A549 (cell line): Measurements from ENCODE around the gene WNT11. TPM values are rescaled to one million over a fixed set of nuclear protein-coding genes. Genes with fewer than 3 reads are reported as not detected.

Source experiments
- ATAC-seq, 2 experiments: fragments of 200-7000 bp in 1 of 2; fragments of >200 bp in 1 of 2; cut with Nextera tagmentation in 1 of 2; cut with Tn5 transposase in 1 of 2; 3 replicates each; pipeline versions ENCODE4 v1.8.0 to v1.9.1; 2018 to 2020; ENCODE audit warnings: mild to moderate bottlenecking in 1 of 2, moderate library complexity in 1 of 2
- CTCF ChIA-PET: fragments of 300-600 bp; sonication (Branson Sonifier 250); formaldehyde crosslinking; extraction: SDS; loops from one replicate; lab custom pipeline; 2021; ENCODE audit warnings: antibody characterized with exemption, inconsistent platforms; lab: Yijun Ruan, JAX
- POLR2A ChIA-PET: fragments of 350-600 bp; formaldehyde crosslinking; extraction: SDS; loops from one replicate; lab custom pipeline; 2021; ENCODE audit warnings: antibody characterized with exemption, inconsistent platforms; lab: Yijun Ruan, JAX
- DNase-seq, 2 experiments: peaks; one replicate each; pipeline versions ENCODE4 v3.0.0 to v3.0.0-alpha.2; 2011 to 2016; ENCODE audit warnings: low read depth in 1 of 2, low spot score in 1 of 2
- FAIRE-seq: peaks from 2 replicates; lab custom pipeline; 2011; peaks lifted over from hg19 to GRCh38; lab: Jason Lieb, UNC
- H3K27ac ChIP-seq, 2 experiments: fragments of >200 bp; sonication (Bioruptor Twin); formaldehyde crosslinking; 3 replicates each; pipeline ENCODE4 v1.5.1; 2016 to 2017
- H3K4me1 ChIP-seq: fragments of >200 bp; sonication (Bioruptor Twin); formaldehyde crosslinking; 3 replicates; pipeline ENCODE4 v1.6.1; 2016
- H3K4me2 ChIP-seq: fragments of >200 bp; sonication (Bioruptor Twin); formaldehyde crosslinking; 3 replicates; pipeline ENCODE4 v1.6.1; 2016
- H3K4me3 ChIP-seq: fragments of >200 bp; sonication (Bioruptor Twin); formaldehyde crosslinking; 3 replicates; pipeline ENCODE4 v1.5.1; 2016
- H3K9me3 ChIP-seq: fragments of >200 bp; sonication (Bioruptor Twin); formaldehyde crosslinking; 3 replicates; pipeline ENCODE4 v1.6.1; 2016
- CHD2 ChIP-seq: fragments of 150-350 bp; IDR thresholded peaks from 2 replicates; pipeline ENCODE4 v1.6.1; 2014; ENCODE audit warnings: low read length; ENCODE audit not compliant: partially characterized antibody
- CHD4 ChIP-seq: fragments of 200-600 bp; sonication (generic); IDR thresholded peaks from 2 replicates; pipeline ENCODE4 v1.6.1; 2016; ENCODE audit warnings: antibody characterized with exemption, mild to moderate bottlenecking, borderline replicate concordance
- EHF ChIP-seq: fragments of 250-450 bp; sonication (Bioruptor Pico); IDR thresholded peaks from 2 replicates; pipeline ENCODE4 v1.5.0; 2020; ENCODE audit warnings: mild to moderate bottlenecking
- FOSB ChIP-seq: fragments of 250-450 bp; sonication (Bioruptor Pico); IDR thresholded peaks from 2 replicates; pipeline ENCODE4 v1.5.0; 2020; ENCODE audit warnings: mild to moderate bottlenecking, moderate library complexity
- GATA3 ChIP-seq: IDR thresholded peaks from 2 replicates; pipeline ENCODE4 v1.6.1; 2012; ENCODE audit warnings: borderline replicate concordance
- HEYL ChIP-seq: fragments of 250-450 bp; sonication (Bioruptor Pico); IDR thresholded peaks from 2 replicates; pipeline ENCODE4 v1.8.0; 2021; ENCODE audit warnings: mild to moderate bottlenecking, moderate library complexity
- NFE2L2 ChIP-seq: fragments of 150-350 bp; conservative IDR thresholded peaks from 2 replicates; pipeline ENCODE4 v1.6.1; 2014; ENCODE audit warnings: low read length
- POLR2A ChIP-seq: IDR thresholded peaks from 2 replicates; pipeline ENCODE4 v1.6.1; 2012; ENCODE audit warnings: mild to moderate bottlenecking, low read length
- RNF2 ChIP-seq: fragments of 200-600 bp; sonication (generic); IDR thresholded peaks from 2 replicates; pipeline ENCODE4 v1.6.1; 2016; ENCODE audit warnings: low read depth, mild to moderate bottlenecking, antibody characterized with exemption, moderate library complexity, borderline replicate concordance
- SREBF2 ChIP-seq: fragments of 450-650 bp; IDR thresholded peaks from 2 replicates; pipeline ENCODE4 v1.6.1; 2014; ENCODE audit warnings: mild to moderate bottlenecking, moderate library complexity
- WGBS: methylation state at CpG from one replicate; pipeline ENCODE4 v1.1.6; 2017; ENCODE audit errors: missing lambda C conversion rate; 5-methylcytosine and 5-hydroxymethylcytosine counted together
- polyA plus RNA-seq, 4 experiments: library from polyadenylated mRNA; depleted of rRNA in 3 of 4; stranded (reverse); fragments of >200 nt; fragmentation: RNase III in 1 of 4; extraction: RNeasy Plus Mini Kit Qiagen cat#74134 plus additional on column Dnase treatment in 1 of 4; gene quantifications; 2 replicates in 3 of 4; 3 replicates in 1 of 4; pipeline ENCODE4 v1.2.3, GENCODE V29; 2011 to 2017
- TF ChIP-seq, protein P1 (sequence below): fragments of >200 bp; sonication (Bioruptor Twin); formaldehyde crosslinking; IDR thresholded peaks from 3 replicates; pipeline ENCODE4 v1.6.1; 2016
- TF ChIP-seq, protein P2 (sequence below): fragments of 250-450 bp; sonication (Bioruptor Pico); IDR thresholded peaks from 2 replicates; pipeline ENCODE4 v1.5.0; 2020; ENCODE audit warnings: low read depth, mild to moderate bottlenecking, moderate library complexity
- TF ChIP-seq, protein P3 (sequence below): fragments of 250-450 bp; sonication (Bioruptor Pico); IDR thresholded peaks from 2 replicates; pipeline ENCODE4 v1.5.0; 2021; ENCODE audit warnings: mild to moderate bottlenecking, moderate library complexity, borderline replicate concordance
- TF ChIP-seq, protein P4 (sequence below): fragments of 450-650 bp; IDR thresholded peaks from 2 replicates; pipeline ENCODE4 v1.6.1; 2014; ENCODE audit warnings: antibody characterized with exemption
- TF ChIP-seq, protein P5 (sequence below): IDR thresholded peaks from 2 replicates; pipeline ENCODE4 v1.6.1; 2012
- TF ChIP-seq, protein P6 (sequence below): IDR thresholded peaks from 2 replicates; pipeline ENCODE4 v1.6.1; 2012
- TF ChIP-seq, protein P7 (sequence below): fragments of >200 bp; sonication (Bioruptor Twin); formaldehyde crosslinking; IDR thresholded peaks from 3 replicates; pipeline ENCODE4 v1.5.1; 2016

Gene WNT11
- polyA plus RNA-seq, 2 of the 4 experiments (the other 2 are of a cell fraction) = 0.36 to 0.57 TPM

DNA sequence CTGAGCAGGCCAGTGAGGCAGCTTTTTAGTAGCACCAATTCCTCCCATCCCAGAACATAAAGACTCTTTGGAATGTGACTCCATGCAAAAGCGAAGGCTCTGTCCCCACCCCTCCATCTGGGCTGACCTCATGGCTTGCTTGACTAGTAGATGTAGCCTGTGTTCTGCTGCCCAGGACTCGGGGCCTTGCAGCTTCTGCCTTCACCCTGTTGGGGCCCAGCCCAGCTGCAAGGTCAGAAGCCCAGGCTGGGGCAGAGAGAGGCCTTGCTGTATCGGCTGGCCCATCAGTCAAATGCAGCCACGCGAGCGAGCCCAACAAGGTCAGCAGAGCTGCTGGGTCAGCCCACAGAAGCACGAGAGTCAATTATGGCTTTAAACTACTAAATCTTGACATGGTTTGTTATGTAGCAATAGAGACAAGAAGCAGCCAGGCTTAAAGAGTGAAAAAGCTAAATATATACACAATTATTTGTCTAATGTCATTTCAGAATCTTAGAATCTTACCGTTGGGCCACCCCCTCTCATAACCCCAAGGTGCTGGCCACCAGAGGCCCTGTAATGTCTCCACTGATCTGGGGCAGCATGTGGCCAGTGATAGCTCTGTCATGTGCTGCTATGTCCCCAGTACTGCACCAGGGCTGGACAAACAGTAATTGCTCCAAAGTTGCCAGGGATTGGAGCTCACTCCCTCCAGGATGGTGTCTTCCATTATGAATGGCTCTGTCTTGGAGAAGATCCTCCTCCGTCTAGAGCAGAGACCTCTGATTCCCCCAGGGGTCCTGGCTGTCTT is 10.4 kb upstream of the WNT11 start:
- CTCF ChIA-PET = interaction anchor here (0.6 to 7.5 kb wide), 6 partner anchors 8 to 185 kb away, joined by 3 to 86 read pairs (median 4); no protein-coding TSS in a partner anchor

DNA sequence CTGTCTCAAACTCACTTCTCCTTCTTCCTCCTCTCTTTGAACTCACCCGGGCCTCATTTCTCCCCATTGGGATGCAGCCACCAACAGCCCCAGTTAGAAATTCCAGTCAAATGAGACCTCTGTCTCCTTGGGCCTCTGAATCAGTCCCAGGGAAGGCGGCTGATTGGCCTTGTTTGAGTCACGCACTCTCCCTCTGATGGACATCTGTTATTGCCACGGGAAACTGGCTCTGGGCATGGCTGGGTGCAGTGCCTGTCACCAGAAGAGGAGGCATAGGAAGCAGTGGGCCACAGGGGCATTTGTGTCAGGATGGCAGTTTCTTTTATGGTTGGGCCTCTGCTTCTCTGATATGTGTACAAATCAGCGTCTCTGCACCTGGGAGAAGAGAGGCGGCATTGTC is 9.6 kb upstream of the WNT11 start:
- TF ChIP-seq, protein P1, sequence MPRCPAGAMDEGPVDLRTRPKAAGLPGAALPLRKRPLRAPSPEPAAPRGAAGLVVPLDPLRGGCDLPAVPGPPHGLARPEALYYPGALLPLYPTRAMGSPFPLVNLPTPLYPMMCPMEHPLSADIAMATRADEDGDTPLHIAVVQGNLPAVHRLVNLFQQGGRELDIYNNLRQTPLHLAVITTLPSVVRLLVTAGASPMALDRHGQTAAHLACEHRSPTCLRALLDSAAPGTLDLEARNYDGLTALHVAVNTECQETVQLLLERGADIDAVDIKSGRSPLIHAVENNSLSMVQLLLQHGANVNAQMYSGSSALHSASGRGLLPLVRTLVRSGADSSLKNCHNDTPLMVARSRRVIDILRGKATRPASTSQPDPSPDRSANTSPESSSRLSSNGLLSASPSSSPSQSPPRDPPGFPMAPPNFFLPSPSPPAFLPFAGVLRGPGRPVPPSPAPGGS = no peak
- TF ChIP-seq, protein P2, sequence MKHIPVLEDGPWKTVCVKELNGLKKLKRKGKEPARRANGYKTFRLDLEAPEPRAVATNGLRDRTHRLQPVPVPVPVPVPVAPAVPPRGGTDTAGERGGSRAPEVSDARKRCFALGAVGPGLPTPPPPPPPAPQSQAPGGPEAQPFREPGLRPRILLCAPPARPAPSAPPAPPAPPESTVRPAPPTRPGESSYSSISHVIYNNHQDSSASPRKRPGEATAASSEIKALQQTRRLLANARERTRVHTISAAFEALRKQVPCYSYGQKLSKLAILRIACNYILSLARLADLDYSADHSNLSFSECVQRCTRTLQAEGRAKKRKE (CRISPR knock-in tag) = no peak
- TF ChIP-seq NFE2L2 (no peak), RNF2 (no peak), GATA3 (no peak), FOSB (no peak)
- TF ChIP-seq, protein P3, sequence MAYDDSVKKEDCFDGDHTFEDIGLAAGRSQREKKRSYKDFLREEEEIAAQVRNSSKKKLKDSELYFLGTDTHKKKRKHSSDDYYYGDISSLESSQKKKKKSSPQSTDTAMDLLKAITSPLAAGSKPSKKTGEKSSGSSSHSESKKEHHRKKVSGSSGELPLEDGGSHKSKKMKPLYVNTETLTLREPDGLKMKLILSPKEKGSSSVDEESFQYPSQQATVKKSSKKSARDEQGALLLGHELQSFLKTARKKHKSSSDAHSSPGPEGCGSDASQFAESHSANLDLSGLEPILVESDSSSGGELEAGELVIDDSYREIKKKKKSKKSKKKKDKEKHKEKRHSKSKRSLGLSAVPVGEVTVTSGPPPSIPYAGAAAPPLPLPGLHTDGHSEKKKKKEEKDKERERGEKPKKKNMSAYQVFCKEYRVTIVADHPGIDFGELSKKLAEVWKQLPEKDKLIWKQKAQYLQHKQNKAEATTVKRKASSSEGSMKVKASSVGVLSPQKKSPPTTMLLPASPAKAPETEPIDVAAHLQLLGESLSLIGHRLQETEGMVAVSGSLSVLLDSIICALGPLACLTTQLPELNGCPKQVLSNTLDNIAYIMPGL (CRISPR knock-in tag) = no peak
- TF ChIP-seq, protein P4, sequence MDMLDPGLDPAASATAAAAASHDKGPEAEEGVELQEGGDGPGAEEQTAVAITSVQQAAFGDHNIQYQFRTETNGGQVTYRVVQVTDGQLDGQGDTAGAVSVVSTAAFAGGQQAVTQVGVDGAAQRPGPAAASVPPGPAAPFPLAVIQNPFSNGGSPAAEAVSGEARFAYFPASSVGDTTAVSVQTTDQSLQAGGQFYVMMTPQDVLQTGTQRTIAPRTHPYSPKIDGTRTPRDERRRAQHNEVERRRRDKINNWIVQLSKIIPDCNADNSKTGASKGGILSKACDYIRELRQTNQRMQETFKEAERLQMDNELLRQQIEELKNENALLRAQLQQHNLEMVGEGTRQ = no peak
- TF ChIP-seq, protein P5, sequence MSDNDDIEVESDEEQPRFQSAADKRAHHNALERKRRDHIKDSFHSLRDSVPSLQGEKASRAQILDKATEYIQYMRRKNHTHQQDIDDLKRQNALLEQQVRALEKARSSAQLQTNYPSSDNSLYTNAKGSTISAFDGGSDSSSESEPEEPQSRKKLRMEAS = no peak
- TF ChIP-seq, protein P6, sequence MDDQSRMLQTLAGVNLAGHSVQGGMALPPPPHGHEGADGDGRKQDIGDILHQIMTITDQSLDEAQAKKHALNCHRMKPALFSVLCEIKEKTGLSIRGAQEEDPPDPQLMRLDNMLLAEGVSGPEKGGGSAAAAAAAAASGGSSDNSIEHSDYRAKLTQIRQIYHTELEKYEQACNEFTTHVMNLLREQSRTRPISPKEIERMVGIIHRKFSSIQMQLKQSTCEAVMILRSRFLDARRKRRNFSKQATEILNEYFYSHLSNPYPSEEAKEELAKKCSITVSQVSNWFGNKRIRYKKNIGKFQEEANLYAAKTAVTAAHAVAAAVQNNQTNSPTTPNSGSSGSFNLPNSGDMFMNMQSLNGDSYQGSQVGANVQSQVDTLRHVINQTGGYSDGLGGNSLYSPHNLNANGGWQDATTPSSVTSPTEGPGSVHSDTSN = no peak
- TF ChIP-seq, protein P7, sequence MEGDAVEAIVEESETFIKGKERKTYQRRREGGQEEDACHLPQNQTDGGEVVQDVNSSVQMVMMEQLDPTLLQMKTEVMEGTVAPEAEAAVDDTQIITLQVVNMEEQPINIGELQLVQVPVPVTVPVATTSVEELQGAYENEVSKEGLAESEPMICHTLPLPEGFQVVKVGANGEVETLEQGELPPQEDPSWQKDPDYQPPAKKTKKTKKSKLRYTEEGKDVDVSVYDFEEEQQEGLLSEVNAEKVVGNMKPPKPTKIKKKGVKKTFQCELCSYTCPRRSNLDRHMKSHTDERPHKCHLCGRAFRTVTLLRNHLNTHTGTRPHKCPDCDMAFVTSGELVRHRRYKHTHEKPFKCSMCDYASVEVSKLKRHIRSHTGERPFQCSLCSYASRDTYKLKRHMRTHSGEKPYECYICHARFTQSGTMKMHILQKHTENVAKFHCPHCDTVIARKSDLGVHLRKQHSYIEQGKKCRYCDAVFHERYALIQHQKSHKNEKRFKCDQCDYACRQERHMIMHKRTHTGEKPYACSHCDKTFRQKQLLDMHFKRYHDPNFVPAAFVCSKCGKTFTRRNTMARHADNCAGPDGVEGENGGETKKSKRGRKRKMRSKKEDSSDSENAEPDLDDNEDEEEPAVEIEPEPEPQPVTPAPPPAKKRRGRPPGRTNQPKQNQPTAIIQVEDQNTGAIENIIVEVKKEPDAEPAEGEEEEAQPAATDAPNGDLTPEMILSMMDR = no peak
- Histone ChIP-seq H3K9me3 (no peaks in the 10 kb centered on the region), H3K4me1 (no peaks in the 10 kb centered on the region), H3K27ac (no peak overlapping the region), H3K4me3 (no peak overlapping the region), H3K4me2 (no peak overlapping the region)
- ChIA-PET CTCF (interaction anchor here (0.7 to 7.5 kb wide), 2 partner anchors 7 to 102 kb away, joined by 3 to 86 read pairs; no protein-coding TSS in a partner anchor), POLR2A (no interaction called here)
- FAIRE-seq (no peak), ATAC-seq (no peak), DNase-seq (no peak)
- 65% methylated on average over 6 of the region's 6 CpGs for WGBS

More for the DNA sequence above, 10.4 kb upstream of the WNT11 start:
- H3K4me1 ChIP-seq = no peaks in the 10 kb centered on the region
- H3K27ac ChIP-seq = no peak overlapping the region
- H3K9me3 ChIP-seq = no peaks in the 10 kb centered on the region
- ATAC-seq = no peak
- no peak for DNase-seq
- TF ChIP-seq SREBF2 (no peak), POLR2A (no peak), CHD4 (no peak), CHD2 (no peak), HEYL (CRISPR knock-in tag) (no peak), EHF (CRISPR knock-in tag) (no peak)
- TF ChIP-seq, protein P3 (CRISPR knock-in tag) = no peak
- TF ChIP-seq, all 56 proteins: peak for 0
- Histone ChIP-seq H3K4me2 (no peak overlapping the region), H3K4me3 (no peak overlapping the region)
- WGBS = 81% methylated on average over 7 of the region's 9 CpGs
- POLR2A ChIA-PET = no interaction called here
- no peak for FAIRE-seq
